Cardiac fibroblast (primary cell): ENCODE results near the gene CD226.
"Not testable (repeated sequence)": the region's sequence is repeated elsewhere in the genome, so short reads cannot be mapped to it uniquely, and the experiment has no call there.

Experiments
- DNase-seq, 2 donors: peaks; one replicate each; pipeline versions ENCODE4 v3.0.0 to v3.0.0-alpha.2; 2010; ENCODE audit warnings: low read depth in 2 of 2
- H3K4me3 ChIP-seq, 2 donors: replicated peaks in 1 of 2; 1 replicate in 1 of 2; 2 replicates in 1 of 2; pipeline ENCODE4 v1.5.1; 2011; ENCODE audit warnings: low read depth in 2 of 2, low read length in 2 of 2, mild to moderate bottlenecking in 2 of 2, moderate library complexity in 1 of 2
- CTCF ChIP-seq: IDR thresholded peaks from one replicate; pipeline ENCODE4 v1.5.1; 2011; ENCODE audit warnings: low read depth, mild to moderate bottlenecking, low read length, inconsistent platforms

CD226 gene

GRCh38 chr18:69941183-69941582 is 6.5 kb downstream of the CD226 start:
- no peak for DNase-seq

GRCh38 chr18:69939812-69940211 is 7.9 kb downstream of the CD226 start:
- not testable (repeated sequence) for DNase-seq, H3K4me3 ChIP-seq

More at GRCh38 chr18:69941183-69941582, 6.5 kb downstream of the CD226 start:
- no peak for TF ChIP-seq CTCF
- no peak overlapping the region for H3K4me3 ChIP-seq

DNA sequence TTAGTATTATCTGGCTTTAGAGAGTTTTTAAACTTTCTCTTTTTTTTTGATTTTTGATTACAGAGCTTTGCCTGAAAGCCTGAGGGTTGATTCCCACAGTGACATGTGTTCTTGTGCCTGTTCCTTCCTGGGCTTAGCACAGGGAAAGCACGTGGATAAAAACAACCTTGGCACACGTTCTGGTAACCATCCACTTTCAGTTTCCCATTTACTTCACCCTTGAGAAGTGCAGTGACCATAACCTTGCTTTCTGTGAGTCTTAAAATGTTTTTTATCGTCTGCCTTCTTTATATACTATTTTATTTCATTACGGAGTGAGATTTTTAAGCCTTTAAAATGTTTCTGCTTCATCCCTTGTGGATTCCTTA is 11.5 kb downstream of the CD226 start:
- H3K4me3 ChIP-seq = no peak overlapping the region
- peak in 1 of 2 donors; percentile 17 for DNase-seq
- no peak for TF ChIP-seq CTCF

- DNase-seq = peak in 1 of 2 donors; percentile 24
- H3K4me3 ChIP-seq = no peak overlapping the region
- TF ChIP-seq CTCF = no peak
Observed at GRCh38 chr18:69935319-69936190, 12.1 kb downstream of the CD226 start.

GRCh38 chr18:69934601-69935265 is 12.9 kb downstream of the CD226 start:
- no peak for DNase-seq
- no peak for TF ChIP-seq CTCF
- H3K4me3 ChIP-seq = no peak overlapping the region

DNA sequence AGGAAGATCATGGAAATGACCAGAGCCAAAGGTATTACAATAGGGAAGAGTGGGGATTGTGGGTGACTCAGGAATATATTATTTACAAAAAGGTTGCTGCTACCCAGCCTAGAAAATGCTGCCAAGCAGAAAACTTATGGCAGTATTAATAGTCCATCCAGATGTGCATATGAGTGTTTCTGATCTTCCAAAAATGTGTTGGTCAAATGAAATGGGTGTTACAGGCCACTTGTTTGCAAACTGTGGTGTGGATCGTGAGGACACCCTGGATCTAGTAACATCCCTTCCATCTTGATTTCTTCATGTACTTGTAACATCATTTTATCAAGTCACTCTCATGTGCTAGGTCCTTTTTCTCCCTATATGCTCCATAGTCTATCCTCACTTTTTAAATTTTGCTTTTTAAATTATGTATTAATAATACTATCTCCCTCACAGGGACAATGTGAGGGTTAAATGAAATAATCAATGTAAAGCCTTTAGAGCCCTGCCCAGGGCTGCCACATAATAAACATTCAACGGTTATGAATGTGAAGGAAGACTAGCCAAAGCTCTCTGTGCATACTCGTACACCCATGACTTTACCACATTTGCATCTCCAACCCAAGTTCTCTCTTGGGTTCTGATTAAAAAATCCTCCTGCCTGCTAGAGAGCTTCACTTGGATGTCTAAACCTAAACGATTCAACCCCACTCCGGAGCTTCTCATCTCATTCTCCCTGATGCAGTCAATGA is 18.5 kb downstream of the CD226 start:
- TF ChIP-seq CTCF = no peak
- DNase-seq = no peak
- no peak overlapping the region for H3K4me3 ChIP-seq

DNA sequence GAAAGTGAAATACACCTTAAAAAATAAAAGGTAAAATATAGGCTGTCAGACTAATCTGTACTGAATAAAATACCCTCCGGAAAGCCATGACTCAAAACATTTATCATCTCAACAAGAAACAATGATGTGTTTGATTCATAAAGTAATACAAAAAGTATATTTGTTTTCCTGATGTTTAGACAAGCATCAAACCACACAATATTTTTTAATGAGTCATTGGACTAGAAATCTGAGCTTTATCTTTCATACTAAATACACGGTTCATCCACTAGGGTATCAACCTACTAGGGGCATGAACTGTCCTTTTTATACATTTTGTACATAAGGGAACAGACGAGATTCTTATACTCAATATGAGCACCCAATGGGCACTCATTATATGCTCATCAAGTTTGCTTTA is 31.3 kb downstream of the CD226 start:
- peak; percentile 13 for TF ChIP-seq CTCF
- peak in 1 of 2 donors; percentile 15 for DNase-seq
- H3K4me3 ChIP-seq = no peak overlapping the region
